IMR-90 (cell line): ENCODE results near the gene MBTPS2. TPM values are rescaled to one million over a fixed set of nuclear protein-coding genes. Genes with fewer than 3 reads are reported as not detected.

Source experiments
- ATAC-seq: fragments of 200-7000 bp; cut with Tn5 transposase; 2 replicates; pipeline ENCODE4 v1.9.1; 2020; ENCODE audit warnings: low read depth, mild to moderate bottlenecking, moderate library complexity
- BruUV-seq: library from RNA; stranded (reverse); fragments of 400-500 nt; replicated peaks from 2 replicates; lab custom pipeline; 2021; lab: Mats Ljungman, UMichigan
- CTCF ChIA-PET: fragments of 300-600 bp; formaldehyde crosslinking; extraction: SDS; loops from one replicate; lab custom pipeline; 2021; ENCODE audit warnings: antibody characterized with exemption; lab: Yijun Ruan, JAX
- POLR2A ChIA-PET: fragments of 300-600 bp; sonication (Branson Sonifier 250); formaldehyde crosslinking; loops from one replicate; lab custom pipeline; 2022; ENCODE audit warnings: antibody characterized with exemption; ENCODE audit not compliant: unreplicated experiment; lab: Charles Lee
- DNase-seq: peaks from one replicate; pipeline ENCODE4 v3.0.0; 2013
- H2AFZ ChIP-seq: replicated peaks from 2 replicates; pipeline ENCODE3; 2013; ENCODE audit warnings: low read length, mild to moderate bottlenecking; ENCODE audit not compliant: poor library complexity
- H2AK5ac ChIP-seq: 2 replicates; pipeline ENCODE4 v1.6.1; 2013; ENCODE audit warnings: low read depth, low read length, inconsistent platforms
- H2AK9ac ChIP-seq: replicated peaks from 2 replicates; pipeline ENCODE3; 2013; ENCODE audit warnings: mild to moderate bottlenecking, low read depth, low read length, moderate library complexity; ENCODE audit not compliant: poor library complexity
- H2BK120ac ChIP-seq: 2 replicates; pipeline ENCODE4 v1.6.1; 2013; ENCODE audit warnings: low read depth, low read length, inconsistent platforms
- H2BK15ac ChIP-seq: 3 replicates; pipeline ENCODE4 v1.6.1; 2013; ENCODE audit warnings: low read depth, low read length, inconsistent platforms
- H2BK20ac ChIP-seq: 2 replicates; pipeline ENCODE4 v1.6.1; 2013; ENCODE audit warnings: low read depth, mild to moderate bottlenecking, inconsistent platforms, low read length, moderate library complexity
- H2BK5ac ChIP-seq: 2 replicates; pipeline ENCODE4 v1.6.1; 2013; ENCODE audit warnings: mild to moderate bottlenecking, low read depth, low read length, inconsistent platforms; ENCODE audit not compliant: poor library complexity, severe bottlenecking
- H3K14ac ChIP-seq: replicated peaks from 2 replicates; pipeline ENCODE4 v1.6.1; 2013; ENCODE audit warnings: low read depth, low read length, inconsistent platforms
- H3K18ac ChIP-seq: 2 replicates; pipeline ENCODE4 v1.6.1; 2013; ENCODE audit warnings: low read depth, low read length, control low read depth
- H3K23ac ChIP-seq: 2 replicates; pipeline ENCODE4 v1.6.1; 2013; ENCODE audit warnings: low read depth, low read length, inconsistent platforms
- H3K27ac ChIP-seq: 2 replicates; pipeline ENCODE4 v1.5.1; 2013; ENCODE audit warnings: mild to moderate bottlenecking, control low read depth, low read length; ENCODE audit not compliant: insufficient read depth
- H3K27me3 ChIP-seq: 2 replicates; pipeline ENCODE4 v1.6.1; 2013; ENCODE audit warnings: low read length; ENCODE audit not compliant: control insufficient read depth, insufficient read depth
- H3K36me3 ChIP-seq: 2 replicates; pipeline ENCODE4 v1.6.1; 2013; ENCODE audit warnings: low read length, mixed read lengths; ENCODE audit not compliant: control insufficient read depth, insufficient read depth
- H3K4ac ChIP-seq: 2 replicates; pipeline ENCODE4 v1.6.1; 2013; ENCODE audit warnings: low read depth, low read length, inconsistent platforms
- H3K4me1 ChIP-seq: 2 replicates; pipeline ENCODE4 v1.6.1; 2013; ENCODE audit warnings: low read length, mixed read lengths; ENCODE audit not compliant: control insufficient read depth, insufficient read depth
- H3K4me2 ChIP-seq: 2 replicates; pipeline ENCODE4 v1.6.1; 2013; ENCODE audit warnings: low read depth, mild to moderate bottlenecking, control low read depth, low read length, moderate library complexity
- H3K4me3 ChIP-seq: 2 replicates; pipeline ENCODE4 v1.5.1; 2013; ENCODE audit warnings: low read depth, mild to moderate bottlenecking, control low read depth, low read length, moderate library complexity; ENCODE audit not compliant: insufficient read depth
- H3K56ac ChIP-seq: 2 replicates; pipeline ENCODE4 v1.6.1; 2013; ENCODE audit warnings: low read length, inconsistent platforms; ENCODE audit not compliant: insufficient read depth; ENCODE audit errors: extremely low read depth
- H3K79me1 ChIP-seq, 2 experiments: 2 replicates each; pipeline ENCODE4 v1.6.1; 2013; ENCODE audit warnings: low read length in 2 of 2, inconsistent platforms in 1 of 2, low read depth in 1 of 2
- H3K9ac ChIP-seq: 2 replicates; pipeline ENCODE4 v1.6.1; 2013; ENCODE audit warnings: low read depth, low read length, control low read depth
- H3K9me1 ChIP-seq: 2 replicates; pipeline ENCODE4 v1.6.1; 2013; ENCODE audit warnings: low read length, inconsistent platforms; ENCODE audit not compliant: insufficient read depth
- H3K9me3 ChIP-seq: 2 replicates; pipeline ENCODE4 v1.6.1; 2013; ENCODE audit warnings: low read length; ENCODE audit not compliant: control insufficient read depth, insufficient read depth
- H4K20me1 ChIP-seq: 2 replicates; pipeline ENCODE4 v1.6.1; 2013; ENCODE audit warnings: low read length, inconsistent platforms; ENCODE audit not compliant: insufficient read depth
- H4K5ac ChIP-seq: 2 replicates; pipeline ENCODE4 v1.6.1; 2013; ENCODE audit warnings: mild to moderate bottlenecking, low read depth, low read length, control low read depth
- H4K8ac ChIP-seq, 2 experiments: 2 replicates each; pipeline ENCODE4 v1.6.1; 2013; ENCODE audit warnings: low read depth in 2 of 2, low read length in 2 of 2, control low read depth in 1 of 2, inconsistent platforms in 1 of 2
- H4K91ac ChIP-seq: 2 replicates; pipeline ENCODE4 v1.6.1; 2013; ENCODE audit warnings: low read depth, low read length, inconsistent platforms; ENCODE audit not compliant: insufficient read depth
- CEBPB ChIP-seq: IDR thresholded peaks from 2 replicates; pipeline ENCODE4 v1.6.1; 2012; ENCODE audit warnings: low read depth, low read length, improper control_type of control experiment
- MAFK ChIP-seq: IDR thresholded peaks from 2 replicates; pipeline ENCODE4 v1.6.1; 2012; ENCODE audit warnings: low read depth, low read length, improper control_type of control experiment
- dilution Hi-C: fragments of 300-500 bp; cut with HindIII; formaldehyde crosslinking; loops from one replicate; pipeline ENCODE4 v1.14.3; 2018; ENCODE audit warnings: low sequenced_read_pairs; ENCODE audit not compliant: unreplicated experiment
- in situ Hi-C: fragments of 300-500 bp; cut with MboI; formaldehyde crosslinking; loops from 3 replicates; pipeline ENCODE4 v1.14.3; 2019; ENCODE audit warnings: low sequenced_read_pairs, inconsistent platforms, mixed read lengths
- intact Hi-C: fragments of 100-400 bp; cut with micrococcal nuclease; formaldehyde crosslinking; loops from 2 replicates; pipeline ENCODE4 v1.10.0; 2022
- polyA plus RNA-seq, 3 experiments: library from polyadenylated mRNA; depleted of rRNA; stranded (reverse); fragments of >200 nt; gene quantifications; 2 replicates each; pipeline ENCODE4 v1.2.3, GENCODE V29; 2012; ENCODE audit warnings: low replicate concordance in 1 of 3
- total RNA-seq: library from RNA; depleted of rRNA; stranded (reverse); fragments of >200 nt; gene quantifications from 2 replicates; pipeline ENCODE4 v1.2.3, GENCODE V29; 2012

The MBTPS2 gene
- total and polyA plus RNA-seq, 2 of the 4 experiments (the other 2 are of a cell fraction): 4.7 to 12.4 TPM

DNA sequence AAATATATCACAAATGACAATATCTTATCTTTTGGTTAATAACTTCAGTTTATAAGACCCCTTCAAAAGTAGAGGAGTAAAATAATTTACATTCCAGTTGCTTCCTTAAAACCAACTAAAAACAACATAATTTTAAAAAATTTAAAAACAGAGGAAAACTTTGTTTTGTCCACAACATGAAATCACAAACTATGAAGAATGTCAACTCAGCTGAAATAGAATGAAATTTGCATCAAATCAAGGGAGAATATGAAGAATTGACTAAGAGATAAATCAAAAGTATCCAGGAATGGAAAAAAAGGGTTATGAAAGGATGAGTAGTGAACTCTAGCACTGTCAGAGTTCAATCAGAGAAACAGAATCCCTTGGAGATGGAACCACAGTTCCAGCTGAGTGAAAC lies 14.2 kb downstream of the MBTPS2 start:
- peaks cover 11% of the 10 kb centered on the region for H3K36me3 ChIP-seq
- POLR2A ChIA-PET: no interaction called here
- H3K9me3 ChIP-seq: peaks cover 2% of the 10 kb centered on the region; the same call in 1 of the 2 replicates
- no peaks in the 10 kb centered on the region for H3K27me3 ChIP-seq
- no peak overlapping the region for H2BK120ac ChIP-seq
- H3K23ac ChIP-seq: no peak overlapping the region
- in situ Hi-C loops: no loop called here
- no peak overlapping the region for H3K27ac ChIP-seq
- H4K20me1 ChIP-seq: no peaks in the 10 kb centered on the region
- no peak overlapping the region for H3K18ac ChIP-seq
- H4K8ac ChIP-seq: no peak overlapping the region
- no peak overlapping the region for H2BK20ac ChIP-seq
- no peak overlapping the region for H2BK15ac ChIP-seq
- intact Hi-C loops: no loop called here
- no peak overlapping the region for H3K4me3 ChIP-seq
- DNase-seq (no peak), ATAC-seq (no peak)
- H3K56ac ChIP-seq: no peak overlapping the region
- no peak overlapping the region for H4K91ac ChIP-seq
- dilution Hi-C loops: no loop called here
- BruUV-seq: no TSS peak
- no peak overlapping the region for H2BK5ac ChIP-seq
- no peaks in the 10 kb centered on the region for H3K79me1 ChIP-seq
- no peak overlapping the region for H3K9ac ChIP-seq
- H3K4me1 ChIP-seq: no peaks in the 10 kb centered on the region
- H3K14ac ChIP-seq: no peak overlapping the region
- H3K9me1 ChIP-seq: no peaks in the 10 kb centered on the region
- H2AFZ ChIP-seq: no peak overlapping the region
- no peak overlapping the region for H3K4me2 ChIP-seq
- no peak overlapping the region for H3K4ac ChIP-seq
- H2AK5ac ChIP-seq: no peak overlapping the region
- no peak overlapping the region for H2AK9ac ChIP-seq
- CTCF ChIA-PET: no interaction called here
- TF ChIP-seq CEBPB (no peak), MAFK (peak; percentile 56)
- no peak overlapping the region for H4K5ac ChIP-seq
